ENCODE results near the gene SYNDIG1L. TPM values are rescaled to one million over a fixed set of nuclear protein-coding genes. Genes with fewer than 3 reads are reported as not detected.

SYNDIG1L gene
- total RNA-seq, 1 experiment from 2014 or later = 1.4 TPM

- ChIA-PET POLR2A (no interaction called here), CTCF (no interaction called here)
- H3K27ac Mint-ChIP-seq = no peak overlapping the region
- DNase-seq (ENCODE audit: low spot score) = no peak
- no peak overlapping the region for H3K4me3 Mint-ChIP-seq
- no peak for TF ChIP-seq PRDM15 (CRISPR knock-in tag; IDR thresholded peaks at IDR 0.05)
- no peak for TF ChIP-seq ZNF423 (CRISPR knock-in tag; IDR thresholded peaks at IDR 0.05)
- TF ChIP-seq MYBL2 (CRISPR knock-in tag; IDR thresholded peaks at IDR 0.05) = no peak
- TF ChIP-seq NR3C1 (CRISPR knock-in tag; conservative IDR thresholded peaks at IDR 0.05; ENCODE audit: low read depth) = no peak
- H3K27me3 Mint-ChIP-seq (ENCODE audit: low read depth) = no peaks in the 10 kb centered on the region
- no peaks in the 10 kb centered on the region for H3K9me3 Mint-ChIP-seq
- H3K36me3 Mint-ChIP-seq = peaks cover 15% of the 10 kb centered on the region
- ATAC-seq = no peak
- H3K4me1 Mint-ChIP-seq = peaks cover 5% of the 10 kb centered on the region
These were observed 48.4 kb upstream of the SYNDIG1L start for GRCh38 chr14:74474376-74474775.

- H3K9me3 Mint-ChIP-seq = no peaks in the 10 kb centered on the region
- ChIA-PET POLR2A (interaction anchor here (0.6 kb wide), 1 partner anchor 221 kb away, joined by 3 read pairs; no protein-coding TSS in a partner anchor), CTCF (no interaction called here)
- ATAC-seq = no peak
- H3K4me3 Mint-ChIP-seq = no peak overlapping the region
- DNase-seq (ENCODE audit: low spot score) = no peak
- no peak overlapping the region for H3K27ac Mint-ChIP-seq
- TF ChIP-seq ATF1 (CRISPR knock-in tag; IDR thresholded peaks at IDR 0.05) = no peak
- no peak for TF ChIP-seq NFATC4 (CRISPR knock-in tag; IDR thresholded peaks at IDR 0.05)
- no peak for TF ChIP-seq NR1H2 (CRISPR knock-in tag; IDR thresholded peaks at IDR 0.05)
- no peak for TF ChIP-seq ELF4 (CRISPR knock-in tag; IDR thresholded peaks at IDR 0.05; ENCODE audit: low read depth)
- TF ChIP-seq TP53 (CRISPR knock-in tag; IDR thresholded peaks at IDR 0.05) = no peak
- no peak for TF ChIP-seq RELA (CRISPR knock-in tag; IDR thresholded peaks at IDR 0.05; ENCODE audit: borderline replicate concordance)
- TF ChIP-seq SOX15 (CRISPR knock-in tag; IDR thresholded peaks at IDR 0.05) = no peak
- TF ChIP-seq USF2 (CRISPR knock-in tag; IDR thresholded peaks at IDR 0.05) = no peak
- TF ChIP-seq NR3C1 (CRISPR knock-in tag; conservative IDR thresholded peaks at IDR 0.05; ENCODE audit: low read depth) = no peak
- peaks cover 15% of the 10 kb centered on the region for H3K36me3 Mint-ChIP-seq
- H3K27me3 Mint-ChIP-seq (ENCODE audit: low read depth) = no peaks in the 10 kb centered on the region
- H3K4me1 Mint-ChIP-seq = peaks cover 7% of the 10 kb centered on the region
These were observed 46.6 kb upstream of the SYNDIG1L start for GRCh38 chr14:74472601-74473000.

- POLR2A ChIA-PET = no interaction called here
- ATAC-seq (no peak), DNase-seq (ENCODE audit: low spot score) (no peak)
- Mint-ChIP-seq H3K4me3 (no peak overlapping the region), H3K27me3 (ENCODE audit: low read depth) (no peaks in the 10 kb centered on the region), H3K9me3 (no peaks in the 10 kb centered on the region), H3K36me3 (peaks cover 4% of the 10 kb centered on the region), H3K27ac (no peak overlapping the region), H3K4me1 (0 out of 2 replicates have a peak, but pooled peaks cover 2% of the 10 kb centered on the region)
- CTCF ChIA-PET = interaction anchor here (1.0 to 1.7 kb wide), 3 partner anchors 12 to 179 kb away, joined by 3 to 6 read pairs (median 5); no protein-coding TSS in a partner anchor
- no peak for TF ChIP-seq SP1 (CRISPR knock-in tag; conservative IDR thresholded peaks at IDR 0.05)
- TF ChIP-seq FOXP1 (CRISPR knock-in tag; IDR thresholded peaks at IDR 0.05; ENCODE audit: borderline replicate concordance) = no peak
- no peak for TF ChIP-seq ARID4B (CRISPR knock-in tag; IDR thresholded peaks at IDR 0.05; ENCODE audit: borderline replicate concordance)
- TF ChIP-seq ZSCAN18 (CRISPR knock-in tag; IDR thresholded peaks at IDR 0.05) = no peak
- no peak for TF ChIP-seq MAX (CRISPR knock-in tag; IDR thresholded peaks at IDR 0.05)
- no peak for TF ChIP-seq OVOL2 (CRISPR knock-in tag; IDR thresholded peaks at IDR 0.05; ENCODE audit: borderline replicate concordance)
- TF ChIP-seq ZMAT4 (CRISPR knock-in tag; IDR thresholded peaks at IDR 0.05) = no peak
These were observed 43.8 kb upstream of the SYNDIG1L start for GRCh38 chr14:74469548-74470518.
